ENCODE data around the gene CDKN2AIPNL.

The CDKN2AIPNL gene

DNA sequence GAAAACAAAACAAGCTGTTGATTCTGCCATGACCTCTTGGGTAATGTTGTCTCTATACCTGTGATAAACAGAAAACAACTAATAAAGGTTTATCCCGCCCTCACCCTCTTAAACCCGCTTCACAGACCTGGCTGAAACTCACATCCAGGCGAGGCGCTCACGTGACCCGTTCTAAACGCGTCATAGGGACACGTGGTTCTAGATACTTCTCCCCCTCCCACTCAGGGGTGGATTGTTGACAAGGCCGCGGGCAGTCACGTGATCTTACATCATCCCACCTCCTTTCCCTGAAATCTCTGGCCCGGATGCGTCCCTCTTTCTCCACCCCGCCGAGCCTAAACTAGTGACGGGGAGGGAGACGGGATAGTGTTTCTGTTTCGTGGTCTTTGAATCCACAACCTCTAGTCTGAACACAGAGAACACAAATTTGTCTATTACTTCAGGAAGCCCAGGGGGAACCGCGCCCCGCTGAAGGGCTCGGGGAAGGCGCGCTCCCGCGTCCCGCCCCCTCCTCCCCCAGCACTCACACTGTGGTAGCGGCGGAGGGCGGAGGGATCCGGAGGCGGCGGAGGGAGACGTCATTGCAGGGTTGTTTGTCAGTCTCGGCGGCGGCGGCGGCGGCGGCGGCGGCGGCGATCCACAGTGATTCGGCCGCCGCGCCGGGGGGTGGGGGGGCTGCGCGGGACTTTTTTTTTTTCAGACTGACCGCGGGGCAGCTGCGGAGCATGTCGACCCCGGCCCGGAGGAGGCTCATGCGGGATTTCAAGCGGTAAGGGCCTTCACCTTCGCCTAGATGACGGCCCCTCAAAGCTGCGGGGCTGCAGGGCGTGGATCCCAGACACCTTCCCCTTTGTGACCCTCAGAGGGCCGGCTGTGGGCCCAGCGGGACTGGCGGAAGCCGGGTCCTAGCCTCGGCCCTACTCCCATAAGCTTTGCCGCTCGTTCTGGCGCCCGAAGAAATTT lies 40.5 kb downstream of the CDKN2AIPNL start, which contains the start of gene UBE2B:
Gene UBE2B (plus strand): TSS at position 699 of the 963 bp plus-strand sequence. CDS start 27 bp downstream, at position 726.
- DNase-seq (ENCODE audit: low read depth) = peak; percentile 100
- peak within 1 kb of the TSS; percentile 100 for H3K4me3 ChIP-seq (ENCODE audit: low read depth, low read length)
- TF ChIP-seq, protein P1, sequence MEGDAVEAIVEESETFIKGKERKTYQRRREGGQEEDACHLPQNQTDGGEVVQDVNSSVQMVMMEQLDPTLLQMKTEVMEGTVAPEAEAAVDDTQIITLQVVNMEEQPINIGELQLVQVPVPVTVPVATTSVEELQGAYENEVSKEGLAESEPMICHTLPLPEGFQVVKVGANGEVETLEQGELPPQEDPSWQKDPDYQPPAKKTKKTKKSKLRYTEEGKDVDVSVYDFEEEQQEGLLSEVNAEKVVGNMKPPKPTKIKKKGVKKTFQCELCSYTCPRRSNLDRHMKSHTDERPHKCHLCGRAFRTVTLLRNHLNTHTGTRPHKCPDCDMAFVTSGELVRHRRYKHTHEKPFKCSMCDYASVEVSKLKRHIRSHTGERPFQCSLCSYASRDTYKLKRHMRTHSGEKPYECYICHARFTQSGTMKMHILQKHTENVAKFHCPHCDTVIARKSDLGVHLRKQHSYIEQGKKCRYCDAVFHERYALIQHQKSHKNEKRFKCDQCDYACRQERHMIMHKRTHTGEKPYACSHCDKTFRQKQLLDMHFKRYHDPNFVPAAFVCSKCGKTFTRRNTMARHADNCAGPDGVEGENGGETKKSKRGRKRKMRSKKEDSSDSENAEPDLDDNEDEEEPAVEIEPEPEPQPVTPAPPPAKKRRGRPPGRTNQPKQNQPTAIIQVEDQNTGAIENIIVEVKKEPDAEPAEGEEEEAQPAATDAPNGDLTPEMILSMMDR (IDR thresholded peaks at IDR 0.05; ENCODE audit: low read depth, low read length, missing control alignments) = no peak

DNA sequence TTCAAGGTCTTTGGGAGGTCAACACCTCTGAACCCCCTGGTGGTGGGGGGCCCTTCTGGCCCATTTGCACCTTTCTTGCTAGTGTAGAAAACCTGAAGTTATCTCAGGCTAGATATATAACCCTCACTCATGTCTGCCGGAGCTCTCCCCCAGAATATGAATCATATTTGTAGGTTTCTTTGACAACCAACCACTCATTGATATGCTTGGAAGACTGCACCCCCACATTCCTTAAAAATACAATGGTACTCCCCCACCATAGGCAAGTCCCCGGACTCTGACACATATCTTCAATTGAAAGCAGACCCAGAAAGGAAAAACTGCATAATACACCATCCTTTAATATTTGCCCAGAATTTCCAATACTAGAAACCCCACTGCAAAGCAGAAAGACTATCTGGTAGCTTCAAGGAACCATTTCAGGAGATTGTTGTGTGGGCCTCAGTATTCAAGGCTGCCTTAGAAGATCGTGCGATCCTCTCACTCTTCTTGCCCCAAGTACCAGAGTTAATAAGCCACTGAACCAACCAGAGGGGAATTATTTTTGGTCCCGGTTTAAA lies 41.3 kb downstream of the CDKN2AIPNL start:
- TF ChIP-seq, protein P1 (IDR thresholded peaks at IDR 0.05; ENCODE audit: low read depth, low read length, missing control alignments) = no peak
- H3K4me3 ChIP-seq (ENCODE audit: low read depth, low read length) = peak overlapping the region; percentile 100
- no peak for DNase-seq (ENCODE audit: low read depth)

DNA sequence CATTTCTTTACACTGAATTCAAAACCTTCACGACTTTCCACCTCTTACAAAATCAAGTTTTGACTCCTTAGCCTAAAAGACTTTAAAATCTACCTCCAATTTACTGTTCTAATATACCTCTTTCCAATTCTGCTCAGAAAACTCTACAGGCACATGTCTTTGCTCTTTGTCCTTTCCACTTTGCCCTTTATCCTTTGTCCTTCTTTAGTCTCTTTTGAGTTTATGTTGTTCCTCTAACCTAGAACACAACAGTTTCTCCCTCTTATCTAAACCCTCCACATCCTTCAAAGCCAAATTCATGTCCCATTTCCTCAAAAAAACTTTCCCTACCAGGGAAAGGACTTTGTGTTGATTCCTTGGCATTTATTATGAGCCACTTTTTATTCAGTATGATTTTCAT lies 46.1 kb downstream of the CDKN2AIPNL start:
- TF ChIP-seq, protein P1 (IDR thresholded peaks at IDR 0.05; ENCODE audit: low read depth, low read length, missing control alignments) = no peak
- no peak overlapping the region for H3K4me3 ChIP-seq (ENCODE audit: low read depth, low read length)
- no peak for DNase-seq (ENCODE audit: low read depth)

DNA sequence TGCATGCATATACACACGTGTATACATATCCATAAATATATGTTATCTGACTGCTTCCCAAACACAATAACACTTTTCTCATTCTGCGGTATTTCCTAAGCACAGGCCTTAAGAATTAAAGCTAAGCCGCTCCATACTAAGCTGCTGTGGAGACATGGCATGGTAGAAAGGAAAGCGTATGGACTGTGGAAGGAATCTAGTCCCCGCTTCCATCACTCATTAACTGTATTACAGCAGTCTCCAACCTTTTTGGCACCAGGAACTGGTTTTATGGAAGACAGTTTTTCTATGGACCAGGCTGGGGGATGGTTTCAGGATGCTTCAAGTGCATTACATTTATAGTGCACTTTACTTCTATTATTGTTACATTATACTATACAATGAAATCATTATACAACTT lies 56.0 kb downstream of the CDKN2AIPNL start:
- TF ChIP-seq, protein P1 (IDR thresholded peaks at IDR 0.05; ENCODE audit: low read depth, low read length, missing control alignments) = no peak
- H3K4me3 ChIP-seq (ENCODE audit: low read depth, low read length) = no peak overlapping the region
- DNase-seq (ENCODE audit: low read depth) = no peak
